Kidney glomerular epithelial cell (primary cell): Measurements from ENCODE around the gene ATP6V0A4.
"Not testable (repeated sequence)": the region's sequence is repeated elsewhere in the genome, so short reads cannot be mapped to it uniquely, and the experiment has no call there.

Experiments used
- DNase-seq: peaks from one replicate; lab custom pipeline; 2025; lab: John Stamatoyannopoulos, UW

The ATP6V0A4 gene

GRCh38 chr7:138750473-138750872 is 47.5 kb downstream of the ATP6V0A4 start:
- no peak for DNase-seq

- DNase-seq, result no peak
Observed at GRCh38 chr7:138749960-138750359, 48.0 kb downstream of the ATP6V0A4 start.

DNA sequence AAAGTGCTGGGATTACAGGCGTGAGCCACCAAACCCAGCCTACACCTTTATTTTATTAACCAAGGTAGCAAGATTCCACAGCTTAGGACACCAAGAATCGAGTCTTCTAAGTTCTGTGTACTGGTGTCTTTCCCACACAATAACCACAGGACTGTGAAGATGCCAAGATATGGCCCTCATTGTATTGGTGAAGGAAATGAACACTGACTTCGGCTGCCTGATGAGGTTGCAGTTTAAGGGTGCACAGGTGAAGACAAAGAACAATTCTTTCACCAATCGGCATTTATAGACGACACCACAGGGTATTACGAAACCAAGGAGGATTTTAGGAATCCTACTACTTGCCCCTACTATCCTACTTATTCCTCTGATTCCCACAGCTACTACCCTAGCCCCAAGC is 49.3 kb downstream of the ATP6V0A4 start:
- no peak for DNase-seq

- no peak for DNase-seq
Observed at GRCh38 chr7:138746073-138746472, 51.9 kb downstream of the ATP6V0A4 start.

GRCh38 chr7:138745189-138745588 is 52.8 kb downstream of the ATP6V0A4 start:
- no peak for DNase-seq

- no peak for DNase-seq
Observed at GRCh38 chr7:138741453-138741735, 56.6 kb downstream of the ATP6V0A4 start.

DNA sequence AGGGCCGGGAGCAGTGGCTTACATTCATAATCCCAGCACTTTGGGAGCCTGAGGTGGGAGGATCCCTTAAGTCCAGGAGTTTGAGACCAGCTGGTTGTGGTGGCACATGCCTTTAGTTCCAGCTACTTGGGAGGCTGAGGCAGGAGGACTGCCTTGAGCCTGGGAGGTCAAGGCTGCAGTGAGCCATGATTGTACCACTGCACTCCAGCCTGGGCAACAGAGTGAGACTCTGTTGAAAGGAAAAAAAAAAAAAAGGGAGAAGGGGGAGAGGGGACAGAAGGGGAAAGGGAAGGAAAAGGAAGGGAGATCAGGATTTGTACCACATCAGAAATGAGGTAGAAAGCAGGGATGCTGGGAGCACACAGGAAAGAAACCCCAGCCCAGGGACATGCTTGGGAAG is 58.1 kb downstream of the ATP6V0A4 start:
- no peak for DNase-seq

GRCh38 chr7:138738551-138739335 is 59.3 kb downstream of the ATP6V0A4 start:
- DNase-seq, result peak; percentile 83

DNA sequence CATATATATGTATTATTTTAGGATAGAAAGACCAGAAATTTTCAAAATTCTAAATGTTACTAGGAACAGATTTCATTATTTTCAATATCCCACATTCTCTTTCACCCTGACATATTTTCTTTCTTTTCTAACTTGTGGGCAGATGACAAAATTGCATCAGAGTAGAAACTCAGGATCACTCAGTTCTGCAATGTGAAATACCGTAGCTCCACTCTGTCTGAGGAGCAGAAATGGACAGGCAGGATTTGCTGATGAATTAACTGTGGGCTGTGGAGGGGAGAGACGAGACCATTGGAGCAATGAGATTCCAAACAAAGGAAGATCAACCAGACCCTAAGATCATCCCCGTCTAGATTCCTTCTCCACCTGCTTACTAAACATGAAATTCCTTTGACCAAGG is 59.9 kb downstream of the ATP6V0A4 start:
- DNase-seq, result peak; percentile 59

- no peak for DNase-seq
Observed at GRCh38 chr7:138735399-138735798, 62.6 kb downstream of the ATP6V0A4 start.

DNA sequence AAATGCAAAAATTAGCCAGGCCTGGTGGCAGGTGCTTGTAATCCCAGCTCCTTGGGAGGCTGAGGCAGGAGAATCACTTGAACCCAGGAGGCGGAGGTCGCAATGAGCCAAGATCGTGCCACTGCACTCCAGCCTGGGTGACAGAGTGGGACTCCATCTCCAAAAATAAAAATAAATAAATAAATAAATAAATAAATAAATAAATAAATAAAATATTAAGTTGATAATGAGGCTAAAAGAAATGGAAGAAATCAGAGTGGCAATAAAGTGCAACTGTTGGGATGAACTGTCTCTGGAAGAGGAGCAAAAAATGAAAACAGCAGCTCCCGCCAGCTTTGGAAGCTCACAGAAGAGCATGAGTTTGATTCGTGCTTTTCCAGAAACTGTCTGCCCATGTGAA is 66.3 kb downstream of the ATP6V0A4 start:
- DNase-seq, result not testable (repeated sequence)

DNA sequence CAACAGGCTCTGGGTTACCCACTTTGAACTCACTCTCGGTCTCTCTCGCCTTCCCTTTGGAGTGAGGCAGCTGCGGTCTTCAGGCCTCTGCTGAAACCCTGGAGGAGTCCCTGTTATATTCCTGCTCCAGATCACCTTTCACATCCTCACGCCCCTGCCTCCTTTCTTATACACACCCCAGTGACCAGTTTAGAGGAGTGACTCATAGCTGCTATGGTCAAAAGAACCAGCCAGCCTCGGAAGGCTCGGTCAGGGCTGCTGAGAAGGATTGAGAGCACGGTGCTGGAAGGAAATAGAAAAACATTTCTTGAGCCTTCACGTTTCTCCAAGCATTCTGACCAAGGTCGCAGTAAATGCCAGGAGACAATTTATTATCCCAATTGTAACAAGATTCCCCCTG is 68.6 kb downstream of the ATP6V0A4 start:
- DNase-seq, result peak; percentile 44

DNA sequence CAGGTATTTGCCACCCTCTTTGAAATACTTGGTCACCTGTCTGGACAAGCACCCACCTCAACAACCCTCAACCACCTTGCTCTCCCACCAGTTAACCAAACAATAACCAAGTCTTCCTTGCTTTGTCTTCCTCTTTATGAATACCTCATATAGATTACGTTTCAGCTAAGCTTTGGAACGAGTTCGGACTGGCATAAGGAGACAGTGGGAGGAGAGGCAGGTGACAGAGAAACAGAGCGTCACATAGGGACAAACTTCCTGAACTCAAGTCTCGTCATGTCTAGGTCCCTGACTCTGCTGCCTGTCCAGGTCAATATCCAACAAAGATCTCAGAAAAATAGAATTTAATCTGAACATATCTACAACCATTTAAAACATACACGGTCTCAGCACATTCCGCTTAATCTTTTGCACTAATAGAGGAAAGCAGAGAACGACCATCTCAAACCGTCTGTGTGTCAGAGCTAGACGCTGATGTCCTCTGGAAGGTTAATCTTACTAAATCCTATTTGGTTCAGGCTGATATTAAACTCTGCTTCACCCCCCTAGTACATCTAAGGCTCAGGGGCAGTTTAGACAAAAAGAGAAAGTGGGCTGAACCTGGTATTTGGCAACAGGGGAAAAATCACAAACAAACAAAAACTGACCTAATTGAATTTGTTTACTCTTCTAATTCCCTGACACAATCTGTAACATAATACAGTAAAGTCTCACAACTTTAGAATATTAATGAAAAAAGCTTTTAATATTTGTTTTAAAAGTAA is 70.5 kb downstream of the ATP6V0A4 start:
- DNase-seq, result no peak

DNA sequence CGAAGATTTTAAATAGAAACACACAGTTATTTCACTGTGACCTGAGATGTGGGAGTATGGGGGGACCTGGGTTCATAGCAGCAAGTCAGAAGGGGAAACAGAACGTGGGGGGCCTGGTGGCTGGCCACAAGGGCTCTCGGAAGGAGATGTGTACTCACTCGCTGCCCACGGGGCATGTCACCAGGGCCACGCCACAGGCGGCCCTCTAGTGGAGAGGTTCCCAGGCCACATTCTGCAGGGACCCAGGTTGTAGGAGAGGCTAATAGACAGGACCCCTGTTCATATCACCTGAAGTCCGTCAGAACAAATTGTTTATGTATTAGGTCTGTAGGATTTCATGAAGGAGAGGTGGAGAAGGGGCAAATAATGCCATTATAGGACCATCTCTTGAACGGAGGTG is 71.7 kb downstream of the ATP6V0A4 start:
- DNase-seq, result no peak

- DNase-seq, result no peak
Observed at GRCh38 chr7:138720286-138720685, 77.7 kb downstream of the ATP6V0A4 start.

DNA sequence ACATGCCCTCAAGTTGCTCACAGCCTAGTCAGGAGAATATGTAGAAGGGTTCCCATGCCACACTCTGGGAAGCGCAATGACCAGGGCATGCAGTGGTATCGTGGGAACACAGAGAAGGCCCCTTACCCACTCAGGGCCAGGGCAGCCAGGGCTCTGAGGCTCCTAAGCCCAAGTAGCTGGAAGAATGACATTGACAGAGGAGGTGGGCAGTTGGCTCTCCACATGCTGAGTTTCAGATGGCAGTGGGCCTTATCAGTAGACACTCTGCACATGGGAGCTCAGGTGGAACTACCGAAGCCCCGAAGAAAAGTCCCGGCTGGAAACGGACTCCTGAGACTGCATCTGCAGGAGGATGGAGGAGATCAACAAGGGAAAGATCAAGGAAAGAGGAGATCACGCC is 81.1 kb downstream of the ATP6V0A4 start:
- no peak for DNase-seq

GRCh38 chr7:138713191-138713590 is 84.8 kb downstream of the ATP6V0A4 start:
- DNase-seq, result no peak

- no peak for DNase-seq
Observed at GRCh38 chr7:138712652-138713051, 85.3 kb downstream of the ATP6V0A4 start.

- DNase-seq, result no peak
Observed at GRCh38 chr7:138710536-138711385, 87.2 kb downstream of the ATP6V0A4 start.

- DNase-seq, result peak; percentile 13
Observed at GRCh38 chr7:138705167-138705566, 92.8 kb downstream of the ATP6V0A4 start.

DNA sequence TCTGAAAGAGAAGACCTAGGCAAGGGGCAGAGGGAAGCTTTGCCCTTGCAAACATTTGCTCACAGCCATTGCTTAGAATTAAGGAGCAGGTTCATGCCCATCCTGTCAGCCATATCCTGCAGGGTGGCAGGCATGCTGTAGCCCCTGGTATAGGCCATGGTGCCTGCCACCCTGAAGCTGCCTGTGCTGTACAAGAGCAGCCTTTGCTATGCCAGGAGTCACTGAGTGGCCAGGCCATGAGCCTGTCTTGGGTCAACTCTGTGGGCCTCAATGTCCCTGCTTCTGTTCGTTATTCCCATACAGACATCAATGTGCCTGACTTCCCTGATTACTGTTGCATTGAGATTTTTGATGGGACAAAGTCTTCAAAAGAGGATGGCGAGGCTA is 96.5 kb downstream of the ATP6V0A4 start:
- no peak for DNase-seq

DNA sequence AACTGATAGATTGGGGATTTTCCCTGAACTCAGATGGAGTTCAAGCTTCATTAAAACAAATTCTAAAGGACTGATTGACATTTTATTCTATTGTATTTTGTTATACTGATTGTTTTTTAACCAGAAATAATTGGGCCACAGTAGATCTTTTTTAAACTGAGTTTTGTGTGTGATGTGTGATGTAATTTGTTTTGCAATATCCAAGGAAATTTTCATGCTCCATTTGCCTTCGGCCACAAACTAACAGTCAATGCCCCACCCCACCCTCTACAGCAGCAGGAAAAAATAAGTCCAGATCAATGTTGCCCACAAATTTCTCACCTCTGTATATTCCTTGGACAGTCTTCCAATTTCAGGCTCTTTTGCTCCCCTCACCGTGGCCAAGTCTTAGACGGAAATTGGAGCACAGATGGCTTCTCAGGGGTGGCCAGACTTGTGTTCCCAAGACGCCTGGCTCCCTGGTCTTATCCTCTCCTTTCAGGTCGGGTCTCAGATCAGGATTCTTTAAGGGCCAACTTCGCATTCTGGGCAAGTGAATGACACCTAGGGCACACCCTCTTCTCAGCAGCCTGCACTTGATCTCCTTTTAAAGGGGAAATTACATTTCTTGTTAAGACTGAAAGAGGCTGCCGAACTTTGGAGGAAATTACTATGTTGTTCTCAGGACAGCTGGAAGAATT is 97.0 kb downstream of the ATP6V0A4 start, which contains the start of gene SVOPL:
Gene SVOPL (minus strand): TSS at position 506 of the 680 bp plus-strand sequence. CDS start 22,317 bp downstream, outside the sequence.
- no peak for DNase-seq
